Measurements from ENCODE around the gene MXRA7.
"Not testable (repeated sequence)": the region's sequence is repeated elsewhere in the genome, so short reads cannot be mapped to it uniquely, and the experiment has no call there.

Gene MXRA7

GRCh38 chr17:76735006-76735405 is 24.2 kb upstream of the MXRA7 start:
- no peak for DNase-seq

- DNase-seq: no peak
These were observed 23.5 kb upstream of the MXRA7 start for GRCh38 chr17:76734080-76734840.

GRCh38 chr17:76733618-76733957 is 22.8 kb upstream of the MXRA7 start:
- DNase-seq: no peak

- DNase-seq: no peak
These were observed 22.2 kb upstream of the MXRA7 start for GRCh38 chr17:76732734-76733617.

- DNase-seq: not testable (repeated sequence)
These were observed 21.3 kb upstream of the MXRA7 start for GRCh38 chr17:76731800-76732733.

GRCh38 chr17:76727745-76728456 is 17.1 kb upstream of the MXRA7 start:
- no peak for DNase-seq

- peak; percentile 75 for DNase-seq
These were observed 16.3 kb upstream of the MXRA7 start, which contains the start of gene METTL23 for GRCh38 chr17:76726776-76727718. Gene METTL23, plus strand, starts transcription at chr17:76726839. Its CDS starts 2,872 bp downstream, at chr17:76729711.

GRCh38 chr17:76726231-76726775 is 15.5 kb upstream of the MXRA7 start, which contains the start of gene JMJD6:
Gene JMJD6, minus strand, starts transcription at chr17:76726606. Its CDS starts 131 bp downstream, at chr17:76726475.
- peak; percentile 93 for DNase-seq

- peak; percentile 58 for DNase-seq
These were observed 14.9 kb upstream of the MXRA7 start for GRCh38 chr17:76725580-76726230.

GRCh38 chr17:76723812-76724211 is 13.0 kb upstream of the MXRA7 start:
- DNase-seq: no peak

GRCh38 chr17:76722977-76723376 is 12.2 kb upstream of the MXRA7 start:
- DNase-seq: not testable (repeated sequence)

- DNase-seq: no peak
These were observed 11.5 kb upstream of the MXRA7 start for GRCh38 chr17:76722279-76722678.

GRCh38 chr17:76721463-76721862 is 10.7 kb upstream of the MXRA7 start:
- DNase-seq: no peak

- no peak for DNase-seq
These were observed 10.2 kb upstream of the MXRA7 start for GRCh38 chr17:76720941-76721340.

GRCh38 chr17:76720211-76720610 is 9.4 kb upstream of the MXRA7 start:
- DNase-seq: no peak

- no peak for DNase-seq
These were observed 7.8 kb upstream of the MXRA7 start for GRCh38 chr17:76718516-76718915.

- no peak for DNase-seq
These were observed 6.1 kb upstream of the MXRA7 start for GRCh38 chr17:76716839-76717215.

GRCh38 chr17:76716146-76716838 is 5.5 kb upstream of the MXRA7 start:
- no peak for DNase-seq

- no peak for DNase-seq
These were observed 4.7 kb upstream of the MXRA7 start for GRCh38 chr17:76715496-76715830.

All from activated effector memory CD4-positive, alpha-beta T cell treated with Interleukin-2 at 50 U/mL for 16 hours (primary cell).